ENCODE results near the gene NR2E3.

DNA sequence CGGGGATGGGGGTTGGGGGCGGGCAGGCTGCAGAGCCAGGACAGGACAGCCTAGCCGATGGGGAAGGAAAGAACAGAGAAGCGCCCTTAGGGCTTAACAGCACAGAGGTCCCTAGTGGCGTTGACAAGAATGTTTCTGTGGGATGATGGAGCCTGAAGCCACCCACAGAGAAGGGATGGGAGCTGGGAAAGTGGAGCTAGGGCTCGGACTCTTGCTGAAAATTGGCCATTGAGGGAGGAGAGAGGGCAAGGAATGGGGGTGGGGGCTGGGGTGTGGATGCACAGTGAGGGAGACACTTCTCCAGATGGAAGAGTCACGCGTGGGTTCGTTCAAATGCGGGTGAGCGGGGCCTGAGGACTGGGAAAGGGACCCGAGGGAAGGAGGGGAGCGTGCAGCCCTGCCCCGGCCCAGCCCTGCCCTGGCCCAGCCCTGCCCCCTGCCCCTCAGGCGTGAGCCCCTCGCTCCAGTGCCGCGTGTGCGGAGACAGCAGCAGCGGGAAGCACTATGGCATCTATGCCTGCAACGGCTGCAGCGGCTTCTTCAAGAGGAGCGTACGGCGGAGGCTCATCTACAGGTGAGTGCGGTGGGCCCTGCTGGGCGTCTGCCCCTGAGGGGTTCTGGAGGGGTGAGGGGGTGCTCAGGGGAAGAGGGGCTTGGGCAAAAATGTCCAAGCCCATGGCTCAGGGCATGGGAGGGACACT, 832 bp downstream of the NR2E3 start:
- TF ChIP-seq, protein P1, sequence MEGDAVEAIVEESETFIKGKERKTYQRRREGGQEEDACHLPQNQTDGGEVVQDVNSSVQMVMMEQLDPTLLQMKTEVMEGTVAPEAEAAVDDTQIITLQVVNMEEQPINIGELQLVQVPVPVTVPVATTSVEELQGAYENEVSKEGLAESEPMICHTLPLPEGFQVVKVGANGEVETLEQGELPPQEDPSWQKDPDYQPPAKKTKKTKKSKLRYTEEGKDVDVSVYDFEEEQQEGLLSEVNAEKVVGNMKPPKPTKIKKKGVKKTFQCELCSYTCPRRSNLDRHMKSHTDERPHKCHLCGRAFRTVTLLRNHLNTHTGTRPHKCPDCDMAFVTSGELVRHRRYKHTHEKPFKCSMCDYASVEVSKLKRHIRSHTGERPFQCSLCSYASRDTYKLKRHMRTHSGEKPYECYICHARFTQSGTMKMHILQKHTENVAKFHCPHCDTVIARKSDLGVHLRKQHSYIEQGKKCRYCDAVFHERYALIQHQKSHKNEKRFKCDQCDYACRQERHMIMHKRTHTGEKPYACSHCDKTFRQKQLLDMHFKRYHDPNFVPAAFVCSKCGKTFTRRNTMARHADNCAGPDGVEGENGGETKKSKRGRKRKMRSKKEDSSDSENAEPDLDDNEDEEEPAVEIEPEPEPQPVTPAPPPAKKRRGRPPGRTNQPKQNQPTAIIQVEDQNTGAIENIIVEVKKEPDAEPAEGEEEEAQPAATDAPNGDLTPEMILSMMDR (IDR thresholded peaks at IDR 0.05), result no peak
- no peak for TF ChIP-seq POLR2A (IDR thresholded peaks at IDR 0.05)

All from Peyer's patch (tissue), 4 donors.